GM19467 (cell line): ENCODE data around the gene NDST3.
A peak's percentile ranks its signal among the peaks of the same experiment; 100 is the strongest.

Source experiments
- ATAC-seq: cut with Tn5 transposase; IDR thresholded peaks from one replicate; pipeline ENCODE4 v1.9.1; 2021; ENCODE audit warnings: mild to moderate bottlenecking, moderate library complexity; ENCODE audit not compliant: unreplicated experiment

The NDST3 gene

DNA sequence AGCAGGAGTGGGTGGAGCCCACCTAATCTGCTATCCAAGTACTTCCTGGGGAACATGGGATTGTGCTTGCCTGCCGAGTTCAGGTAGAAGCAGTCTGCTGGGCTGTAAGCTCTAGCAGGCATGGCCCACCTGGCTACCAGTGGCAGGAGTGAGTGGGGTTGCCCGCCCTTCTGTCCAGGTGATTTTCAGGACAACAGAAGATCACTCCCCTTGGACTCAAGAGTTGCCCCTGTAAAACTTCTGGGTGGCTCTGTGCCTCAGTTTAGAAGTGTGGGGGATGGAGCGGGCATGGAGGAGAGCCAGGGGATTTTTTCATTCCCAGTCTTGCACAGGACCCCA lies 43.5 kb downstream of the NDST3 start:
- no peak for ATAC-seq

DNA sequence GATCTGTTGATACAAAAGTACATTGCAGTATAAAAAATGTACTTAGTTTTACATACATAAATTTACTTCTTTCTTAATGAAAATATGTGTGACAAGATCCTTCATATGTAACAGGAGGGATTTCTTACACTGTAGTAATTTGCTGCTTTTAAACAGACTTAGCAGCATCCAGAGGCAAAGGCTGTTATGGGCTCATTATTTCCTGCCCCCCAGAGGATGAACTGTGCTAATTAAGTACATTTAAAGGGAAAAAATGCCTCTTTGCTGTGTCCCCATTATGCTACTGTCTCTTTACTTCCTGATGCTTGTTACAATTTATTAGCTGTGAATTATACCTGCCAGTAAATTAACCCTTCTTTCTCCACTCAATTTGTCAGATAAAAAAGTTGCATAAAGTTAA lies 47.1 kb downstream of the NDST3 start:
- no peak for ATAC-seq

DNA sequence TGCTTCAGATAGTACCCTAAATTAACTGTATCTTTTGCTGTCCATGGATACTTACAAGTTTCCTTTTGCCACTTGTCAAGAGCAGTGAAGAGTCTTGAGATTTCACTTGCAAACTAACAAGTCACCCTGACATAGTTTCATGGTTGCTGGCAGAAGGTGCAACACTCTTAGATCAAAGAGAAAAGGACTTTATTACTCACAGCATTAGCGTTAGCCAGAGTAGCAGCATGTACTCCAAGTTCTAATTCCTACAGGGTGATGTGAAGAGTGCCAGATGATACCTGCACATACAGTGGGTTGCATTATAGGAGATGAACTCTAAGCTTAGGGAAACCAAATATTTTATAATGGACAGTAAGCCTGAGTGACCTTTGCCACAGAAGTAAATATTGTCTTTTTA lies 47.9 kb downstream of the NDST3 start:
- ATAC-seq, result no peak

GRCh38 chr4:118085700-118086099 lies 51.4 kb downstream of the NDST3 start:
- ATAC-seq, result no peak

DNA sequence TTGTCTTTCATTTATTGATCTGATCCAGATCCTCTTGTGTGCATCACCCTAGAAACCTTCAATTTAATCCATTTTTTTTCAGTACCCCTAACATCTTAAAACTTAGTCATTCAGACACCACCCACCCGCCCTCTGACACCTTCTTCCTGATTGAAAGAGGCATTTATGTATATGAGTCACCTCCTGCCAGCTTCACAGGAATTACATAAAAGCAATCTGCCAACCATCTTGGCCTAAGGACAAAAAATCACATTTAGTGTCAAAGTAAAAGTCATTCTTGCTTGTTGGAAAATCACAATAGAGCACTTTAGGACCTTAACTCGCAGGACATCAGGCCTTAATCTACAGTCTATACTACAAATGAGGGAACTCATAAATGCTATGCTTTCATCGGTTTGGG lies 52.1 kb downstream of the NDST3 start:
- no peak for ATAC-seq

DNA sequence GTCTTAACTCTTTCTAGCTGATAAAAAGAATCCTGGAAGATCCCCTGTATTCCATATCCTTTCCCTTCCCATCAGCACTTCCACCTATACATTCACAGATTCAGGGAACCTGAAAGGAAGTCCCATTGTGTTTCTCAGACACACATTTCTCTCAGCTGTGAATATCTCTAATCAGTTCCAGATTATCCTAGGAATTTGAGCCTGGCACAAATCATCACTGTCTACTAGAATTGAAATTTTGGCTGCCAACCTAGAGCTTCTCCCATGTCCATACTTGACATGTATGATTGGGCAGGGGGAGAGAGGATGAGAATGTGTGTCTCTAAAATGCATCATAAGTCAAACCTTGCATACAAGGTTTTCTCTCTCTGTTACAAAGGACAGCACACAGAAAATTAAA lies 53.1 kb downstream of the NDST3 start:
- no peak for ATAC-seq

- ATAC-seq, result no peak
Measured at GRCh38 chr4:118099106-118099505, 64.8 kb downstream of the NDST3 start.

DNA sequence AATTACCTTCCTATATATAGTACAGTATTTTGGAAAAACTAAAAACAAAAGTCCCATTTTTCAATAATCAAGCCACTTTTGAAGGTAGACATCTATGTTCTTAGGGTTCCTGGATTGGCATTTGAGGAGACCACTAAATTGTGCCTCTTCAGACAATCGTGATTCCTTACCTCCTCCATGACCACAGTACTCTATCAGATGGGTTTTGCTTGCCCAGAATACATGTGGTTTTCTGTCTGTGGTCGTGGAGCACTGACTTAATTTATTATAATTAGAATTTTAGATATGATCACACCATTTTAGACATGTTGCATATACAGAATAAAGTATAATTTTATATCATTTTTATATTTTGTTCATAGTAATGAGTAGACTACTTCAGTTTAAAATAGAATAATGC lies 67.9 kb downstream of the NDST3 start:
- no peak for ATAC-seq

- no peak for ATAC-seq
Measured at GRCh38 chr4:118112117-118113046, 78.1 kb downstream of the NDST3 start.

DNA sequence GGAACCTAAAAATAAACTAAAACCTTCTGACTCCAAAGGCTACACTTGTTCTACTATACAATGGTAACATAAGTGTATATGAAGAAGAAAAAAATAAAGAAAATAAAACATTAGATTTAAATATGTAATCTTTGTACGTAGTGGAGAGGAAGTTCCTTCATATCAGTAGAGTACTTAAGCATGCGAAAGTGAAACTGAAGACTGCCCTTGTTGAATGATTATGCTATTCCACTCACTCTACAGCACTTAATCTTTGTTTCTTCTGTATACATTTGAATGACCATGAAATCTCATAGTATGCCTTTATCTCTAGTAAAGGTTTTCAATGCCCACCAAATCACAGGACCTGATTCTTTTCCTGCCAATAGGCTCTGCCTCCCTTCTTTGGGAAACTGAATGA lies 78.9 kb downstream of the NDST3 start:
- peak; percentile 89 for ATAC-seq

DNA sequence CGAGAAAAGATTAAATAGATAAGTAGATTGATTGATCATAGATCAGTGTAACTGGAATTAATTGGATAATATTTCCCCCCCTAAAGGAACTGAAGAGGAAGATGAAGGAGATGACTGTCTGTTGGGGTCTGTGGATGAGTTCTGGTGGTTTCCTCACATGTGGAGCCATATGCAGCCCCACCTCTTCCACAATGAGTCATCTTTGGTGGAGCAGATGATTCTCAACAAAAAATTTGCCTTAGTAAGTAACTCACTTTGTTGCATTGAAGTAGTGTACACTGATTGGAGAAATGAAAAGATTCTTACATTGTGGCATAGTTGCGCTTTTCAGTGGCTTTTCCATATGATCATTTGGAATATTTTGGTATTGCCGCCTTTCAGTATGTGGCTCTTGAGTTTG lies 80.4 kb downstream of the NDST3 start:
- no peak for ATAC-seq

DNA sequence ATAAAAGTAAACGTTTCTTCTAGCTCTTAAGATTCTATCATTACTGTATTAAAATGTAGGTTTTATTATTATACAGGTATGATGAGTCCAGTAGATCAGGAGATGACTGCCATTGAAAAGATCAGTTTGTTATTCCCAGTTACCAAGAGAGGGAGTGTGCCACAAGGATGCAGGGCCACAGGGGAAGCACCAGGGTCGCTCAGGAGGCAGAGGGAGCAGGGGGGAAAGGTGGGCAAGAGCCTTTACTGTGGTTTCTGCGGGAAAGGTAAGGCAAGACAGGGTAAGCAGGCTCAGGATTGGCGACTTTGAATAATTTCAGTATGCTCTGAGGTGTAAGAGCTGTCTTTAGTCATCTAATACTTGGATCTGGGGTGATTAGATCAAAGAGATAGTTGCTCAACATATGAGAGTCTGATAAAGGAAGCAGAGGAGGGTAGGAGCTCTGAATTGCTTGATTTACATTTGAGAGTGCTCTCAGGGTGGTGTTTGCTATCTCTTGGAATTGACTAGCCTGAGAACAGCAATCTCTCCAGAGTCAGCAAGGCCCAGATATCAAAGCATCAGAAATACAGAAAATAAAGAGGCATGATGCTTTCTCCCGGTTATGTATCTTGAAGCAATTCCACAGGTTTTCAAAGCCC lies 86.0 kb downstream of the NDST3 start:
- no peak for ATAC-seq

- no peak for ATAC-seq
Measured at GRCh38 chr4:118124997-118125396, 90.7 kb downstream of the NDST3 start.

DNA sequence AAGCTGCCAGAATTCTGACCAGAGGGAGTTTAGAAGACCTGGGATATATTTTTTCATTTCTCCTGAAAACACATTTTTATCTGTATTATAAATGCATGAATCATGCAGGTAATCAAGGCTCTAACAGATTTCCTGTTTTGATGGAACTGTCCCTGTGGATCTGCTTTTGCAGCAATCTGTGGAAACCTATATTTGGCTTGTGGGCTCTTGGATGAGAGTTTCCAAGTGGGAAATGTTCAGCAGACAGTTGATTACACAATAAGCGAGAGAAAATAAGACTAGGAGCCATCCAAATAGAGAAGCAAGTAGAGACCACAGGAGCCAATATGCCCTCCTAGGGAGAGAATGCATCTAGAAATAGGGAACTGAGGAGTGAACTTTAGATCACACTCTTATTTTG lies 105.0 kb downstream of the NDST3 start:
- no peak for ATAC-seq

DNA sequence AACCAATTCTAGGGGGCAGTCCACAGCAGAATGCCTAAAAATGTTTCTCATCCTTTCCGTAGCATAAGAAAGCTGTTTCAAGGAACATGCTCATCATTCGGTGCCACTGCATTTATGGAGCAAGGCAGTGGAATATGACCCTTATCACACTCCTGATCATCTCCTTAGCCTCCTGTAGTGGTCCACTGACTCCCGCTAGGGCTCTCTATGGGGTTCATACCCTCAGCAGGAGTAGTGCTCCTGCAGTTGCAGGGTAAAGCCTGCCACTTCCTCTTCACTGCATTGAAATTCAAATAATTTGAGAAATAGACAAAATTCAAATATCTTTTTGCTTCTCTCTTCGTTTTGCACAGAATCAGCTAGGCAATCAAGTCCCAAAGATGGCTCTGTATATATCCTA lies 107.0 kb downstream of the NDST3 start:
- ATAC-seq, result no peak

- no peak for ATAC-seq
Measured at GRCh38 chr4:118154649-118155048, 120.4 kb downstream of the NDST3 start.

DNA sequence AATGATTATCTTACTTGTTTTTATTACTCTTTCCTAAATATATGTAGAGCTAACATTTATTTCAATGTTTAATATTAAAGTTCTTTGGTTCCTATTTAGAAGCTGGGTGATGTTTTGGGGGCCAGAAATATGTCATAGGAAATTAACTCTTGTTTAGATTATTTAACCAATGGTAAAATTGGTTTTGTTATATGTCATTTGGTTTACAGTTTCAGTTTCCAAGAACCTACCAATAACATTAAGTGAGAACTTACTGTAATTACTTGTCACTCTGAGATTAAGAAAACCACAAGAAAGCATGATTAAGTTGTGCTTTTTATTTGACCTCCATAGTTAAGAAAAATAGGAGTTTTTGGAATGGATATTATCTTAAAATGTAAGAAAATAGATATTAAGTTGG lies 121.2 kb downstream of the NDST3 start:
- no peak for ATAC-seq

DNA sequence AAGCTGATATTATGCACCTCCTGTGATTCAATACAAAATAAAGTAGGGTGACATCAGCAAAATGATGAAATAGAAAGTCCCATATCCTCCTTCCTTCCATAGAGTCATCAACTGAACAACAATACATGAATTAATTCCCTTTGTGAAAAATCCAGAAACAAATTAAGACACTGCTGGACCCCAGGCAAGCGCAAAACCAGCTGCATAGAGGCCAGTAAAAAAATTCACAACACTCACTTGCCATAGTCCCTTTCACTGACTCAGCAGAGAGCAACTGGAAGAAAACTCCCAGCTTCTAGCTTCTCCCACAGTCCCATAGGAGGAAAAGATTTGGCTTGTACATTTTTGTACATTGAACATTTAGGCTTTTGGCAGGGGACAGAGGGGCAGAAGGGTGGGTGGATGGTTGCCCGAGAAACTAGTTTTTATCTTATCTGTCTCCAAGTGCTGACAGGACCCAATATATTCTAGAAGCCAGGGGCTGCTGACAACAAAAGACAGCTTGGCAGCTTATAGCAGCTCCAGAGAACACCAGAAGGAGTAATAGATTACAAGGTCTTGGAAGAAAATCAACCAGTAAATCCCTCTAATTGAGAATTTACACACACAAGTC lies 124.6 kb downstream of the NDST3 start:
- ATAC-seq, result no peak

DNA sequence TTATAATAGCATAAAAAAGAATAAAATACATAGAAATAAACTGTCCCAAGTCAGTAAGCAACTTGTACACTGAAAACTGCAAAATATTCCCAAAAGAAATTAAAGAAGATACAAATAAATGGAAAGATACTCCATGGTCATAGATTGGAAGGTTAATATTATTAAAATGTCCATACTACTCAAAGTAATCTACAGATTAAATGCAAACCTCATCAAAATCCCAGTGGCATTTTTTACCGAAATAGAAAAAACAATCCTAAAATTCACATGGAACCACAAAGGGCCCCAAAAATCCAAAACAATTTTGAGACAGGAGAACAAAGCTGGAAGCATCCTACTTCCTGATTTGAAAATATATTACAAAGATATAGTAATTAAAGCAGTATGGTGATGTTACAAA lies 133.0 kb downstream of the NDST3 start:
- no peak for ATAC-seq

DNA sequence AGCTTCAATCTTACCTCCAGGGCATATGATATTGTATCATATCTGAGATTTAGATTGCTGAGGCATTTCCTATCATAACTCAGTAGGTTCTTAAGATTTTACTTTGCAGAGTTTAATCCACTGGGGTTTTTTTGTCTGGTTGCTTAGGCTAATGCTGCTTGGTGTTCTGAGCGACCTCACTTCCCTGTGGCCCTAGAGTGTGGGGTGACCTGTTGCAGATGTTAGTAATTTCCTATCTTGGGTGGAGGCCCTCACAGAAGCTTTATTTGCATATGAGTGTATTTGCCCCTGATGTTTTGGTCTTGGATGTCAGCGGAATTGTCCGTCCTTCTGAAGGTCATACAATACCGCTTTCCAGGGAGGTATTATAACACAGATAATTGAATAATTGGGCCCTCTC lies 137.1 kb downstream of the NDST3 start:
- ATAC-seq, result no peak

DNA sequence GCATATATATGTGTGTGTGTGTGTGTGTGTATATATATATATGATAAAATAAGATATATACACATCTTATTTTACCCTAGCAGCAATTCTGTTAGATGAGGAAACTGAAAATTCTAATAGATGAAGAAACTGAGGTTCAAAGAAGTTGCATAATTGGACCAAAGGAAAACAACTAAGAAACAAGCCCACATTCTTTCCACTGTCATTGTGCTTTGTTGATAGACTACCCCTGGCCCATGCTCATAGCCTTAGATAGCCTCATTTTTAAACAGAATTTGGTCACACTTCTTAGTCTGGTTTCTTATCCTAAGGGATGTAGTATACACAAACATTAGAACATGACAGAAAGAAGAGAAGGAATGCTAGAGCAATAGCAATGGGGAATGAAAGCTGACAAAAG lies 138.8 kb downstream of the NDST3 start:
- ATAC-seq, result no peak
